Heart right ventricle (tissue), 16 donors: Measurements from ENCODE around the gene MELTF. TPM values are rescaled to one million over a fixed set of nuclear protein-coding genes. Genes with fewer than 3 reads are reported as not detected.

ENCODE experiments used
- ATAC-seq, 8 donors: fragments of 200-7000 bp; cut with Tn5 transposase; one replicate each; pipeline ENCODE4 v1.9.1; 2020; ENCODE audit warnings: mild to moderate bottlenecking in 8 of 8, moderate library complexity in 8 of 8, moderate number of reproducible peaks in 1 of 8
- DNase-seq, 2 donors: peaks; one replicate each; pipeline ENCODE4 v3.0.0-alpha.2; 2020
- H3K27ac ChIP-seq, 10 donors: fragments of 200-600 bp; sonication (generic) in 2 of 10; one replicate each; pipeline versions ENCODE4 v1.5.0 to v1.8.0; 2020 to 2022; ENCODE audit warnings: mild to moderate bottlenecking in 3 of 10
- H3K27me3 ChIP-seq, 7 donors: fragments of 200-600 bp; one replicate each; pipeline ENCODE4 v1.8.0; 2021 to 2022; ENCODE audit warnings: mild to moderate bottlenecking in 2 of 7
- H3K36me3 ChIP-seq, 9 donors: fragments of 200-600 bp; sonication (generic) in 1 of 9; one replicate each; pipeline versions ENCODE4 v1.5.0 to v1.8.0; 2020 to 2022; ENCODE audit warnings: mild to moderate bottlenecking in 2 of 9
- H3K4me1 ChIP-seq, 9 donors: fragments of 200-600 bp; sonication (generic) in 1 of 9; one replicate each; pipeline versions ENCODE4 v1.5.0 to v1.8.0; 2020 to 2022; ENCODE audit warnings: mild to moderate bottlenecking in 4 of 9
- H3K4me3 ChIP-seq, 10 donors: fragments of 200-600 bp; sonication (generic) in 2 of 10; one replicate each; pipeline versions ENCODE4 v1.5.0 to v1.8.0; 2020 to 2022; ENCODE audit warnings: mild to moderate bottlenecking in 7 of 10, moderate library complexity in 2 of 10
- H3K9me3 ChIP-seq, 11 donors: fragments of 200-600 bp in 10 of 11; sonication (generic) in 2 of 11; one replicate each; pipeline versions ENCODE4 v1.5.0 to v1.8.0; 2013 to 2022; ENCODE audit warnings: mild to moderate bottlenecking in 2 of 11, control low read depth in 1 of 11, moderate library complexity in 1 of 11
- CTCF ChIP-seq, 9 donors: fragments of 200-600 bp; sonication (generic) in 2 of 9; IDR thresholded peaks; one replicate each; pipeline versions ENCODE4 v1.5.0 to v1.8.0; 2021 to 2022; ENCODE audit warnings: antibody characterized with exemption in 9 of 9, mild to moderate bottlenecking in 5 of 9, moderate library complexity in 1 of 9
- WGBS, 2 donors: extraction: QIAGEN DNeasy Blood & Tissue Kit; methylation state at CpG; one replicate each; pipeline ENCODE4 v1.1.7; 2013; ENCODE audit warnings: inconsistent platforms in 1 of 2; 5-methylcytosine and 5-hydroxymethylcytosine counted together
- intact Hi-C, 10 donors: fragments of 100-400 bp; cut with DNase I; formaldehyde crosslinking; loops; one replicate each; pipeline versions ENCODE4 v1.11.1 to v1.14.2; 2022
- polyA plus RNA-seq, 2 donors: library from polyadenylated mRNA; stranded (reverse); fragments of 200-250 nt; gene quantifications; one replicate each; pipeline ENCODE4 v1.2.3, GENCODE V29; 2013
- total RNA-seq, 10 donors: library from RNA; stranded (reverse); fragmentation: NEBNext Ultra II Directional in 3 of 10; extraction: Animal tissue kit (Norgen Biotek cat#: 25700) in 3 of 10; gene quantifications; one replicate each; pipeline versions ENCODE4 v1.2.1 to v1.2.4, GENCODE V29; 2021 to 2023
- donor health status: Arrhythmogenic right ventricular cardiomyopathy.
- donor health status: ischemic (EF 13 %, LVEDD 7.1; RV severe dilation, severe dysfunction).
- donor health status: healthy with polysubstance abuse.
- donor health status: DM: no; HTN: yes; CAD: no.
- donor health status: DM: no; HTN: no; CAD: no.
- donor health status: ischemic (EF 25% LVEDD 6.9; RV normal size, moderate dysfunction).
- donor health status: ischemic (EF 25% LVEDD 5.7; RV mildly dilated, moderate dysfunction).
- donor health status: healthy.
- donor health status: DM: yes; HTN: yes; CAD: no.
- donor health status: Ischemic cardiomyopathy.
- donor health status: ischemic (EF 35%, LVEDD 5.7; RV mildly dilated, moderate dysfunction).
- donor health status: nonischemic (EF 11% LVEDD 7.7; RV severe dilation, severe dysfunction).
- donor health status: DM: yes; HTN: yes; CAD: no.
- donor health status: PGD.
- donor health status: ischemic (EF 29% LVEDD 5.4; RV normal size, mild dysfunction).
- donor health status: nonischemic (EF 23%, LVEDD 6.1; RV moderate dilation, normal function).

The MELTF gene
- total and polyA plus RNA-seq, 12 donors: 2.5 to 31.4 (median 6.8) TPM

- intact Hi-C loops: loop anchor here in 2 of 10 donors (10.0 kb wide), 2 partner anchors 203 to 533 kb away; no protein-coding TSS in a partner anchor
- DNase-seq: no peak
- H3K9me3 ChIP-seq: peaks cover 0 to 15% (median 0%) of the 10 kb centered on the region in 11 donors
- H3K4me1 ChIP-seq: peaks cover 0 to 8% (median 0%) of the 10 kb centered on the region in 9 donors
- peaks cover 0 to 5% (median 0%) of the 10 kb centered on the region in 7 donors for H3K27me3 ChIP-seq
- no peak for TF ChIP-seq CTCF (IDR thresholded peaks at IDR 0.05)
- no peaks in the 10 kb centered on the region for H3K36me3 ChIP-seq
- WGBS, 2 donors: 93 to 95% methylated on average over 13 of the region's 13 CpGs
- no peak overlapping the region for H3K4me3 ChIP-seq
- no peak for ATAC-seq
- no peak overlapping the region for H3K27ac ChIP-seq
Measured at GRCh38 chr3:196981657-196982056, 48.0 kb downstream of the MELTF start.

- peaks cover 0 to under 1% (median 0%) of the 10 kb centered on the region in 7 donors for H3K27me3 ChIP-seq
- H3K4me1 ChIP-seq: peaks cover 0 to 8% (median 0%) of the 10 kb centered on the region in 9 donors
- no peak overlapping the region for H3K4me3 ChIP-seq
- 84 to 86% methylated on average over 10 of the region's 10 CpGs for WGBS, 2 donors
- TF ChIP-seq CTCF (IDR thresholded peaks at IDR 0.05): no peak
- no peak for DNase-seq
- H3K9me3 ChIP-seq: peaks cover 0 to 15% (median 0%) of the 10 kb centered on the region in 11 donors
- no peaks in the 10 kb centered on the region for H3K36me3 ChIP-seq
- H3K27ac ChIP-seq: no peak overlapping the region
- intact Hi-C loops: loop anchor here in 5 of 10 donors (2.0 to 10.0 kb wide), 4 partner anchors 205 to 375 kb away; no protein-coding TSS in a partner anchor
- peak in 1 of 8 donors; percentile 37 for ATAC-seq
Measured at GRCh38 chr3:196979545-196979944, 50.1 kb downstream of the MELTF start.

- H3K27ac ChIP-seq: no peak overlapping the region
- TF ChIP-seq CTCF (IDR thresholded peaks at IDR 0.05): no peak
- H3K9me3 ChIP-seq: no peaks in the 10 kb centered on the region
- H3K4me1 ChIP-seq: peaks cover 0 to 8% (median 0%) of the 10 kb centered on the region in 9 donors
- no peak overlapping the region for H3K4me3 ChIP-seq
- no peaks in the 10 kb centered on the region for H3K27me3 ChIP-seq
- 84 to 86% methylated on average over 11 of the region's 11 CpGs for WGBS, 2 donors
- intact Hi-C loops: loop anchor here in 4 of 10 donors (5.0 to 10.0 kb wide), 3 partner anchors 208 to 372 kb away; no protein-coding TSS in a partner anchor
- no peaks in the 10 kb centered on the region for H3K36me3 ChIP-seq
- ATAC-seq: no peak
- no peak for DNase-seq
Measured at GRCh38 chr3:196976941-196977340, 52.7 kb downstream of the MELTF start.

GRCh38 chr3:196975349-196975748, 54.3 kb downstream of the MELTF start:
- no peak for ATAC-seq
- DNase-seq: no peak
- no peak overlapping the region for H3K4me3 ChIP-seq
- intact Hi-C loops: loop anchor here in 4 of 10 donors (5.0 to 10.0 kb wide), 3 partner anchors 209 to 371 kb away; no protein-coding TSS in a partner anchor
- no peaks in the 10 kb centered on the region for H3K27me3 ChIP-seq
- H3K9me3 ChIP-seq: no peaks in the 10 kb centered on the region
- no peak overlapping the region for H3K27ac ChIP-seq
- no peaks in the 10 kb centered on the region for H3K36me3 ChIP-seq
- H3K4me1 ChIP-seq: peaks cover 0 to 8% (median 0%) of the 10 kb centered on the region in 9 donors
- 65% methylated on average over 4 of the region's 4 CpGs for WGBS, 2 donors
- TF ChIP-seq CTCF (IDR thresholded peaks at IDR 0.05): no peak
